Esophagus mucosa (tissue), 1 donor: ENCODE results near the gene BDNF. TPM values are rescaled to one million over a fixed set of nuclear protein-coding genes. Genes with fewer than 3 reads are reported as not detected.
"Not testable (repeated sequence)": the region's sequence is repeated elsewhere in the genome, so short reads cannot be mapped to it uniquely, and the experiment has no call there.

ENCODE experiments used
- ATAC-seq: fragments of 200-7000 bp; cut with Tn5 transposase; one replicate; pipeline ENCODE4 v1.9.1; 2020
- total RNA-seq: library from RNA; stranded (reverse); gene quantifications from one replicate; pipeline ENCODE4 v1.2.4, GENCODE V29; 2023
- donor health status: DM: yes; HTN: yes; CAD: no.

BDNF gene
- total RNA-seq, 1 donor from 2014 or later, result 0.92 TPM

- not testable (repeated sequence) for ATAC-seq
Observed at GRCh38 chr11:27665508-27666101, 34.6 kb downstream of the BDNF start.

- ATAC-seq, result no peak
Observed at GRCh38 chr11:27663326-27663725, 36.9 kb downstream of the BDNF start.

- ATAC-seq, result no peak
Observed at GRCh38 chr11:27660171-27660570, 40.1 kb downstream of the BDNF start.

- no peak for ATAC-seq
Observed at GRCh38 chr11:27658535-27659236, 41.6 kb downstream of the BDNF start.

GRCh38 chr11:27656806-27657483 lies 43.3 kb downstream of the BDNF start:
- no peak for ATAC-seq

- ATAC-seq, result no peak
Observed at GRCh38 chr11:27656320-27656719, 43.9 kb downstream of the BDNF start.

GRCh38 chr11:27653990-27654758 lies 46.1 kb downstream of the BDNF start:
- no peak for ATAC-seq

- ATAC-seq, result no peak
Observed at GRCh38 chr11:27651711-27652110, 48.5 kb downstream of the BDNF start.

- no peak for ATAC-seq
Observed at GRCh38 chr11:27650988-27651387, 49.3 kb downstream of the BDNF start.

- ATAC-seq, result no peak
Observed at GRCh38 chr11:27649800-27650199, 50.5 kb downstream of the BDNF start.

GRCh38 chr11:27648840-27649239 lies 51.4 kb downstream of the BDNF start:
- no peak for ATAC-seq

GRCh38 chr11:27646051-27646818 lies 54.0 kb downstream of the BDNF start:
- ATAC-seq, result peak; percentile 68

GRCh38 chr11:27642954-27643353 lies 57.3 kb downstream of the BDNF start:
- ATAC-seq, result no peak

- ATAC-seq, result no peak
Observed at GRCh38 chr11:27640954-27641353, 59.3 kb downstream of the BDNF start.

GRCh38 chr11:27635567-27636037 lies 64.7 kb downstream of the BDNF start:
- ATAC-seq, result no peak

- ATAC-seq, result not testable (repeated sequence)
Observed at GRCh38 chr11:27634776-27635175, 65.5 kb downstream of the BDNF start.

- ATAC-seq, result not testable (repeated sequence)
Observed at GRCh38 chr11:27634282-27634681, 66.0 kb downstream of the BDNF start.

- ATAC-seq, result not testable (repeated sequence)
Observed at GRCh38 chr11:27629023-27629422, 71.2 kb downstream of the BDNF start.

- ATAC-seq, result no peak
Observed at GRCh38 chr11:27627979-27628378, 72.3 kb downstream of the BDNF start.

- no peak for ATAC-seq
Observed at GRCh38 chr11:27626938-27627586, 73.2 kb downstream of the BDNF start.

GRCh38 chr11:27626269-27626937 lies 73.9 kb downstream of the BDNF start:
- no peak for ATAC-seq
